Right renal cortex interstitium (tissue), 3 donors: ENCODE data around the gene THBD. TPM values are rescaled to one million over a fixed set of nuclear protein-coding genes. Genes with fewer than 3 reads are reported as not detected.

ENCODE experiments used
- DNase-seq, 3 donors: peaks; one replicate each; pipeline ENCODE4 v3.0.0-alpha.2; 2013; ENCODE audit warnings: low read depth in 3 of 3, low spot score in 2 of 3
- polyA plus RNA-seq, 3 donors: library from polyadenylated mRNA; unstranded; fragments of 120-200 nt; gene quantifications; one replicate each; pipeline ENCODE4 v1.2.1, GENCODE V29; 2013; ENCODE audit not compliant: insufficient read length in 3 of 3

The THBD gene
- polyA plus RNA-seq, 3 donors = 4.3 to 5.3 (median 5.2) TPM

DNA sequence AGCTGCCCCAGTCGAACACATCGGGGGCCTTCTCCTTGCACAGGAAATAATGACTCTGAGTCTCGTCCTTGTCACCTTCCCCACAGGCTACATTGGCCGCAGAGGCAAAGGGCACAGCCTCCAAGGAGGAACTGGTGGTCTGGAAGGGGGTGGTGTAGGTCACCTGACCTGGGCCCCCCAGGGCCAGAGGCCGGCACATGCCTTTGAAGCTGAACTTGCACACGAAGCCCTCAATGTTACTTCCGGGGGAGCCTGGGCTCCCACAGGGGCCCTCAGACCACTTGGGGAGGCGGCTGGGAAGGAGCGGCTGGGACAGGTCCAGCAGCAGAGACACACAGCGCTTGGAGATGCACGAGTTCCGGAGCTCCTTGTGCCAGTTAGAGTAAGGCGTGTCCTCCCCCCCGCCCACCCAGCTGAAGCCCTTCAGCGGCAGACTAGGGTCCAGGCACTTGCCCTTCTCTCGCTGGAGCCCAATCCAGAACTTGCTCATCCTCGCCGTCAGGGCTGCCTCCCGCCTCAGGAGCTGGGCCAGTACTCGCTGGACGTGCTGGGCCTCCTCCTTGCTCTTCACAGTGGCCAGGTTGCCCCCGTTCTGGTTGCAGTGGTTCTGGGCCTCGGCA, 36.1 kb upstream of the THBD start:
- no peak for DNase-seq

DNA sequence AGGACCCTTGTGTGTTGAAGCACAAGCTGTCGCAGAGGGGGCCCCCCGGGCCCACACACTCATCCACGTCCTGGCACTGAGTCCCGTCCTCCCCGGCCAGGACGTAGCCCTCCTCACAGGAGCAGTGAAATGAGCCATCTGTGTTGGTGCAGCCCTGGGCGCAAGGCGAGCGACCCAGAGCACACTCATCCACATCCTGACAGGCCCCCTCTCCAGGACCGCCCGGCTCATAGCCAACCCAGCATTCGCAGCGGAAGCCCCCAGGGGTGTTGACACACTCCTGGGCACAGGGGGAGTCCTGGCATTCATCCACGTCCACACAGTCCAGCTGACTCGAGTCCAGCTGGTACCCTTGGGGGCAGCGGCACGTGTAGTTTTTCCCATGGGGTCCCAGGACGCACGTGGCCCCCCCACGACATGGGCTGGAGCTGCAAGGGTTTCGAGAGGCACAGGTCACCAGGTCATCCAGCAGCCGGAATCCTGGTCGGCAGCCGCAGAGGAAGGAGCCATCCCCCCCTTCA, 35.4 kb upstream of the THBD start:
- no peak for DNase-seq

DNA sequence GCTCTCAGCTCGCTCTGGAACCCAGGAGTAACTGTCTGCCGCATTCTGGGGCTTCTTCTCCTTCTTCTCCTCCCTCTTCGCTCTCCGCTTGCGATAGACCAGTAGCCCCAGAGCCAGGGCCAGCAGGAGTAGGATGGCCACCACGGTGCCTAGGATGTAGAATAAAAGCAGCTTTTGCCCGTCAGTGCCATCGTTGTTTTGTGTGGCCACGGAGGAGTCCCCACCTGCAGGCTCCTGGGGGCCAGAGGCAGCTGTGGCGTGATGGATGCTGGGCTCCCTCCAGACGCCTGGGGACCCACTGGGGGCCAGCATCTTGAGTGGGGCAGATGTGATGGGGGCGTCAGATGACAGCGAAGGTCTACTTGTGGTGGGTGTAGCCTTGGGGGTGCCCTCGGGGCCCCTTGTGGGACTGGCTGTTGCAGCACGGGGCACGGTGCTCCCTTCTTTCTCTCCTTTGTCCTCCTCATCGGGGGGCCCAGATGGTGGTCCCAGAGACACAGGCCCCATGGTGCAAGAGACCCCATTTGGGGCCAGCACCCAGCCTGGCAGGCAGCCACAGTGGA, 34.9 kb upstream of the THBD start:
- no peak for DNase-seq

DNA sequence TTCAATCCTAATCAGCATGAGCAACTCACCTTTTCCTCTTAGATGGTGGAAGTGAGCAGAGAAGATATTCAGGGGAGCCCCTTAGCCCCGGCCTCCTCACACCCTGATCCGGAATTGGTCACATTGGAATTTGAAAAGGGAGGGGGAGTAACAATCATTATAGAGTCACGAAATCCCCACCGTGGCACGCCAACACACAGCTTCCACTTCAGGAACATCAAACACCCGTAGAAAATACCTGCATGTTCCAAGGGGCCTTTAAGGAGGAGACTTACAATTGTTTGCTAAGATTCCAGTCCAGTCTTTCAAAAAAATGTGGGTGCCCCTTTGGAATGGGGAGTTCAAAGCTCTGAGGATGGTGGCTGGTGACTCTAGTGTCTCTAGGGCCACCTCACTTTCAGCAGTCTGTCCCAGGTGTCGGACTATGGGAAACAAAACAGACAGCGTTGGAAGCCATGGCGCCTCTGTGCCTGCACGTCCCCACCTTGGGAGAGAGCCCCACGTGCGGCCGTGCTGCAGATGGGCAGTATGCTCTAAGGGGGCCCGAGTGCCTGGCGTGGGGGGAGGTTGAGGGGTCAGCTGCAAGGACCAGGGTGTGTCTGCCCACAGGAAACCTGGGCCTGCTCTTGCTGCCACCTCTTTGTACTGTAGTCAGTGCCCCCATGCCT, 34.2 kb upstream of the THBD start:
- DNase-seq = no peak

DNA sequence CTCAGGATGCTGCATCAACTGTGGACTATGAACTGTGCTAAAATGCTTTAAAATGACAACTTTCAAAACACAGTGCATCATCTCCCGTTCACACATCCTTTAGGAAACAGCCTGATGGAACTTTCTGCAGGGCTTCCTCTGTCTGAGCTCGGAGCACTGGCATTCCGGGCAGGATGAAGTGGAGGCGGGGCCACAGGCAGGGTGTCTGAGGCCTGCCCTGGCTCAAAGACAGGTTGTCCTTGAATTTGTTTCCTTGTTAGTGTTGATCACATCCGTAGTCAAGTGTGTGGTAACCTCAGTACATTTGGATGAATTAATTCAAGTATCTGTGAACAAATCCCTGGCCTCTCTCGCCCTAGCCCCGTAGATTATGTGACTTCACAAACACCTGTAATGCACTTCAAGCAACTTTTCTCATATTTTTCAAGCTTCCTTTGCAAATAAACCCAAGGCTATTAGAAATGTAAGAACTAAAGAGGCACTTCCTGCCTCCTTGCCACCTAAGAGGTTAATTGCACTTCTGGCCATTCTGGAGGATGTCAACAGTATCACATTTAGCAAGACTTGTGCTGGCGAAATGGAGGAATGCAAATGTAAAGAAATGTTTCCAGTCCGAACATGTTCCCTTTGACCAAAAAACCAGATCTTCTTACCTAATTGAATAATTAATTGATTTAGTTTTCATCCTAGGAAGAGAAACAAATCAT, 33.5 kb upstream of the THBD start:
- no peak for DNase-seq

DNA sequence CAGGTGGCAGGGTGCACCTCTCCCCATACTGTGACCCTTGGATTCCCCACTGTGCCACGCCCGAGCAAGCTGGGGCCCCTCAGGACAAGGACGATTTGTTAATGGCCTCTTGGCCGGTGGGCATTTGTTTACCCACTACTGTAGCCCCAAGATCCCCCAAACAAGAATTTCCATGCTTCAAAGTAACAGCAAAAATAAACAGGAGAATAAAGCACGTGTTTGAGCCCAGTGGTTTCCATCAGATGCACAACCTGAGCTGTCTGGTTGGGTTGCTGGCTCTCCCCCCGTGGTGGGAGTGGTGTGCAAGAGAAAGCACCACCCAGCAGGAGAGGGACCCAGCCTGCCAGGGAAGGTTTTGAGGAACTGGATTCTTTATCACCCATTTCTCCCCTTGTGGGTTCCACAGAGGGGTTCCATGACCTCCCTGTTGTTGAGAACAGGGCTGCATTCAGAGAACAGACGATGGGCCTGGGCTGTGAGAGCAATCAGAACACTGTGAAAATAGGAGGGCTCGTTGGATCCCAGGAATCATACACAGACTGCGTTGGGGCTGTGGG, 31.9 kb upstream of the THBD start:
- no peak for DNase-seq

DNA sequence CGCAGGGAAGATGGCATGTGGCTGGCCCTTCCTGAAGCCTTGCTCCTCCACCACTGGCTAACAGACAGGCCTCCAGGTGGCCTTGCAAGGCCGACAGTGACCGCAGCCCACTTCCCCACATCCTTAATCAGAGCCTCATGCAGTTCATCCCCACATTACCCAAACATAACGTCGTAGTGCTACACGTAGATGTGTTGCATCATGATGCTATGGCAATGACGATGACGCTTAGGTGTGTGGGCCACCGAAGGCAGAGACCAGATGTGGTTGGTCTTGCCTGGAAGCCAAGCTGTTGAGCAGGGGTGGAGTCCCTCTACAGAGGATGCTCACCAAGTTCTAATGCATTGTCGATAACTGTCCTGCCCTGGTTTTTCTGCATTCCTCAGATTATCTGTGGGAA, 31.0 kb upstream of the THBD start:
- no peak for DNase-seq

DNA sequence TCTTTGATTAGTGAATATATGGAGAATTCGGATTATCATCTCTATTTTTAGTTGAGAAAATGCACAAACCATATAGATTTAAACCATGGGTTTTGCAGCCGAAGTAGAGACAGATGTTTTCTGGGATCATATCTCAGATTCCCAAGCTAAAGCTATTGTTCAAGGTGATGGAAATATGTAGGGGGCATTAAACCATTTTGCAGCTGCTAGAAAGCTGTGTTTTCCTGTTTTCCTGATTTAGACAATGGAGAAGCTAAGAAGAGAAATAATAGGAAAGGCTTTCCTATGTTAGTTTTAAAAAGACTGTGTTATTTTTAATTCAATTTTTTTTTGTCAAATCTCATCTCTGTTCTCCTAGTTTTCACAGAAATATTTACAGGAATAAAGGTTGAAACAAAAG, 30.5 kb upstream of the THBD start:
- DNase-seq = no peak

DNA sequence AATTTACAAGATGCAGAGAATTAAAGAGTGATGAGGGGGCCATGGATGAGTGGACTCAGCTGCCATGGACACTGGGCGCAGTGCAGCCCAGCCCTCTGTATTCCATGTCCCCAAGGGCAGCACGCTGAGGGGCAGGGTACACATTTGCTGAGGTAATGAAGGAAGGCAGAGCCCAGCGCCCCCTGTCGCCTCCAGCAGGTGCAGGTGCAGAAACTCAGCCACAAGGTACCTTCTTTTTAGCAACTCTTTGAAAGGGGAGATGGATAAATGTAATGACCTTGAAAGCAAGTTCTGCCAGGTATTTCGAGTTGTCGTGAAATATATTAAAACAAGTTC, 29.5 kb upstream of the THBD start:
- no peak for DNase-seq

DNA sequence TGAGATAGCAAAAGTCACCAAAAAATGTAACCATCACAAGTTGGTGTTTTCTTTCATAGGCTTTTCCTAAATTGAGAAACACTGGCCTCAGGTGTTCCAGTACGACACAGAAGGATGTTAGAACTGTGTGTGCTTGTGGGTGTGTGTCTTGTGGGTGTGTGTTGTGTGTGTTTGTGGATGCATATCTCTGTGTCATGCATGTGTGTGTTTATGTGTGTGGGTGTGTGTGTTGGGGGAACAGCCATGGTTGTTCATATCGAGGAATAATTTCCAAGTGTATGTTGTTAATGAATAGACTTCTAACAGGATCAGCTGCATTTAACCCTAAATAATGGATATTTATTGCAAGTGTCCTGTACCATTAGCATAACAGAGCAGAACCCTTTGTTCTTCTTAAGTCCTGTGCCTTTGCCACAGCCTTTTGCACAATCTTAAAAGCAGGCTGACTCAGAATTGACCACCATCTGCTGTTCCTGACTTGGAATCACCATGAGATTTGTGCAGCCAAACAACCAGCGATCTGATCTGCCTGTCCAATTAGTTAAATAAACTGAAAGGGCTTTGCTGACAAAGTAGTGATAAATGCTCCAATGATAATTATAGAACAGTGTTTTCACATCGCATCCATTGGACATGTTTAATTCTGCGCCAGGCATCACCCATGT, 29.0 kb upstream of the THBD start:
- no peak for DNase-seq

DNA sequence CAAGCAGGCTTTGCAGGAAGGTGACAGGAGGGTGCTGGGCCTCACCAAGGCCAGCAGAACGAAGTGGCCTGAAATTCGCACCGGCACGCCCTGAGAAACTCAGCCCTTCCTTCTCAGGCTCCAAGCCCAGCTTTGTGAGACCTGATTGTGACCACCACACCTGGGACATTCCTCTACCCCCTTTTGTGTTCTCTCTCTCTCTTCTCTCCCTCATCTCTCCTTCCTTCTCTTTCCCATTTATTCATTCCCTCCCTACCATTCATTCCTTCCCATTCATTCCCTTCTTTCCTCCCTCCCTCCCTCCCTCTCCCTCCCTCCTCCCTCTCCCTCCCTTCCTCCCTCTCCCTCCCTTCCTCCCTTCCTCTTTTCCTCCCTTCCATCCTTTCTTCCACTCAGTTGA, 27.8 kb upstream of the THBD start:
- no peak for DNase-seq

DNA sequence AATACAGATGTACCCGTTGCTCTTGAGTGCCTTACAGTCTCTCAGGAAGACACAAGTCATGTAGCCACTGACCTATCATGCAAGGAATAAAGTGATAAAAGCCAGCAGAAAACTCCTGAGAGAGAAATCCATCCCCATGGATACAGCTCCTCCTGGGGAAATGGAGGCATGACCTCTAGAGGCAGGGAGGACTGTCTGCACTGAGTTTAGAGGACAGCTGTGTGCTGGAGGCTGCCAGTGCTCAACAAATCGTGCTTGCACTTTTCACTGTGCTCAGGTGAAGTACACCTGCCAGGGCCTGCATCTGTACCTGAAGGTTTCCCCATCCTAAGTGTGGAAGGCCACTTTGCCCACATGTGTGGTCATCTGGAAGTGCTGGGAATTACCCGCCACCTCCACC, 24.6 kb upstream of the THBD start:
- DNase-seq = no peak

DNA sequence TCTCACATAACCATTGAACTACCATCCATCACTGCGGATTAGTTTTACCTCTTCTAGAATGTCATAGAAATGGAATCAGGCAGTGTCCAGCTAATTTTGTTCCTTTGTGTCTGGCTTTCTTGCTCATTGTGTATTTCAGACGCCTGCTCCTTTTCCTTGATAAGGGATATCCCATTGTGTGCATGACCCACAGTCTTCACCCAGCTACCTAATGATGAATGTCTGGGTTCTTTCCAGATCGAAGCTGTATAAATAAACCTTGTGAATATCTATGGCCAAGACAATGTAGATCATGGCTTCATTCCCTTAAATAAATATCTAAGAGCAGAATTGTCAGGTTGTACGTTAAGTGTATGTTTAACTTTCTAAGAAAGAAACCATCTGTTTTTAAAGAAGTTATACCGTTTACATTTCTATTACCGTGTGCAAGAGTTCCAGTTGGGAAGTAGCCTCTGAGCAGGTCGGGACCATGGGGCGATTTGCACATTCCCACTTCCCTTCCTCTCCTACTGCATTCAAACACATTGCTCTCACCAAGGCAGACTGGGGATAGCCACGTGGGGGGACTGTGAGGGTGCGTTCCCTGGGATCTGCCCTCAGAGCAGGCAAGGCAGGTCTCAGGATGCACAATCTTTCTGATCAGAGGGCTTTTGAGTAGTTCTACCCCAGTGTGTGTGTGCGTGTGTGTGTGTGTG, 23.6 kb upstream of the THBD start:
- no peak for DNase-seq

DNA sequence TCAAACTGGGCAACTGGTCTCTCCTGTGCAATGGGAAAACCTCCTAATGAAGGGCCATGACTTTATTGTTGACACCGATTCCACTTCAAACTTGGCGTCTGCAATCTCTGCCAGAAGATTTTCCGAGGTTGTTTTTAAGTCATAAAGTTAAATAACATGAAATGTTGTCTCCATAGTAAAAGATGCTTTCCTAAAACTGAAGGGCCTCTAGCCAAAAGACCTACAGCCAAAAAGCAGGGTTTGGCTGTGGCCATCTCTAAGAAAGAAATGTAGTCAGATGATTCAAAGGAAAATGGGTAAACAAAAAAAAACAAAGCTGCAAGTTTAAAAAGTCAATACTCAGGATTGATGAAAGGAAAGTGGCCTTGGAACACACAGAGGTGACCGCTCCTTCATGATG, 22.5 kb upstream of the THBD start:
- DNase-seq = no peak

DNA sequence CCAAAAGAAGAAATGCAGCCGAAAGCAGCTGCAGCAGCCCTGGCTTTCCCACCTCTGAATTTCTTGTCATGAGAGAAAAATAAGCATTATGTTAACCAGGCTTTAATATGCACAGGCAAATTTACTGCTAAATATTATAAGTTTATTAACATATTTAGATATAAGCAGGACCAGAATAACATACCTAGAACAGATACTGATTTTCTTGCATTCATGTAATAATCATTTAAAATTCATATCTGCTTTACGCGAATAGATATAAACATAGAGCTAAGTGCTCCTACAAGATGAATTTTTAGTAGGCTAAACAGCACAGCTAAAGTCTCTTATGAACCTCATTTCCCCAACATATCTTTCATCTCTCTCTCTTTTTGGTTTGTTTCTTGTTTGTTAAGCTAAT, 21.9 kb upstream of the THBD start:
- no peak for DNase-seq

DNA sequence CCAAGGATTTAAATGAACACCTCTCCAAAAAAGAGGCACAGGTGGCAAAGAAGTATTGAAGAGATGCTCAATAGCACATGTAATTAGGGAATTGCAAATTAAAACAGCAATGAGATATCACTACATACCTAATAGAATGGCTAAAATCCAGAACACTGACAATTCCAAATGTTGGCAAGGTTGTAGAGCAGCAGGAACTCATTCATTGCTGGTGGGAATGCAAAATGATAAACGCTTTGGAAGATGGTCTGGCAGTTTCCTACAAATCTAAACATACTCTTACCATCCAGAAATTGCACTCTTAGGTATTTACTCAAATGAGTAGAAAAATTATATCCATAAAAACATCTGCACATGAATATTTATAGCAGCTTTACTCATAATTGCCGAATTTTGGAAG, 19.6 kb upstream of the THBD start:
- no peak for DNase-seq

DNA sequence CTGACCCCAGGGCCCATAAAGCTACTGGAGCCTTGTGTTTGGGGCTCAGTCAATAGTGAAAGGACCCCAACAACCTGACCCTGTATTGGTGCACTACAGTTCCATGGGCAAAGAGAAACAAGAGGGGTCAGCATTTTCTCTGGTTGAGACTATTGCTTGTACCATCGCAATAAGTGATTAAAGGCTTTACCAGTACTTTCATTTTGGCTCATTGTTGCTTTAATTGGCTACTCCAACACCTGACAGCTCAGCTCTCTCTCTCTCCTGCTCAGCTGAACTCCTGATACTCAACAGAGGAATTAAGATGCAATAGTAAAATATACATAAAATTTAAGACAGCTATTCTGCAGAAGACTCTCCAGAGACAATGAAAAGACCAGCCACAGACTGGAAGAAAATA, 18.8 kb upstream of the THBD start:
- no peak for DNase-seq

DNA sequence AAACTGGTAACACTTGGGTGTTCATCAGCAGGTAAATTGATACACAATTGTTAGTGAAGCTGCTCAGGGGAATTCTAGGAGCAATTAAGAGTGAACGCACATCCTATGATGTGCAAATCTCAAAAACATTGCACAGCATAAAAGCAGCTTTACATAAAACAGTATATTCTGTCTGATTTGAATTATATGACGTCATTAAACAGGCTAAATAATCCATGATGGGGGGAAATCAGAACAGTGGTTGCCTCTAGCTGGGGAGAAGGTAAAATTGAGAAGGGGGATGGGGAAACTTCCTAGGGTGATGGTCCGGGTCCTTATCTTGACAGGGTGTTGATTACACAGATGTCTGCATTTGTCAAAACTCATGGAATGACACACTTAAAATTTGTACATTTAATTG, 17.3 kb upstream of the THBD start:
- no peak for DNase-seq

DNA sequence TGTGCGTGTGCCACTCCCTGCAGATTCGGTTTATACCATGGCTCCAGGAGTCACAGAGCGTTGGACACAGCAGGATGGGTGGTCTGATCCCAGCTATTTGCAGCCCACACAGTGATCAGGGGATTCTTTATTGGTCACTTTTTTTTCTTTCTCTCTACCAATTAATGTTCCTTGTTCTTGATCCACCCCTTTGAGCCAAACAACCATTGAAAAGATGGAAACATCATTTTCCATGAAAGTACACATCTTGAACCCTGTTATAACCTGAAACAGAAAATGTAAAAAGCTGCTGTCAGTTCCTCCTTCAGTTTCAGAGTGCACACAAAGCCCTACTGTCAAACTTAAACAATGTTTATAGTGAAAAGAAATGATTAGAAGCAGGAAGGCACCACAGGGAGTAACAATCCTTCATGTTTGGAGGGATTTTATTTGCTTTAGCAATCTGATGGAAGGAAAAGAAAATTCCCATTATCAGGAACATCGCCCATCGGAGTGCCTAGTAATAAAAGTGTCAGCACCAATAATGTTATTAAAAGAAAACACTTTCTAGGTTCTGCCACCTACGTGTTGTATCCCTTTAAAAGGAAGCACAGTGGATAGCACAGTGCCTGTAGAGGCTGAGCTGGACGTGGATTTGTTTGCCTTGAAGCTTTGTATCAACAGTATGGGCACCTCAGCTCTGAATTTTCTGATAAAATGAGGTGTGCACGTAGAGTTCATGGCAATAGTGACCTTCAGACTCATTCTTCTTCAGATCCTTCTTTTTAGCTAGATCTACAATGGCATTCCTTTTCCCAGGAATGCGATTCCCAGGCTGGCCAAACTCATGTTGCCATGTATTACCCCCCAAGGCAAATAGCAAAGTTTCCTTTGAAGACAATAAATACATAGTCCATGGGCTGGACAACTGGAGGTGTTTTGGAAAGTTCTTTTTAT, 16.1 kb upstream of the THBD start:
- no peak for DNase-seq
